GM21360 (cell line): ENCODE measurements around the gene PTK6.

Experiments
- ATAC-seq: cut with Tn5 transposase; IDR thresholded peaks from one replicate; pipeline ENCODE4 v1.9.1; 2021; ENCODE audit warnings: mild to moderate bottlenecking, moderate library complexity; ENCODE audit not compliant: unreplicated experiment

The PTK6 gene

DNA sequence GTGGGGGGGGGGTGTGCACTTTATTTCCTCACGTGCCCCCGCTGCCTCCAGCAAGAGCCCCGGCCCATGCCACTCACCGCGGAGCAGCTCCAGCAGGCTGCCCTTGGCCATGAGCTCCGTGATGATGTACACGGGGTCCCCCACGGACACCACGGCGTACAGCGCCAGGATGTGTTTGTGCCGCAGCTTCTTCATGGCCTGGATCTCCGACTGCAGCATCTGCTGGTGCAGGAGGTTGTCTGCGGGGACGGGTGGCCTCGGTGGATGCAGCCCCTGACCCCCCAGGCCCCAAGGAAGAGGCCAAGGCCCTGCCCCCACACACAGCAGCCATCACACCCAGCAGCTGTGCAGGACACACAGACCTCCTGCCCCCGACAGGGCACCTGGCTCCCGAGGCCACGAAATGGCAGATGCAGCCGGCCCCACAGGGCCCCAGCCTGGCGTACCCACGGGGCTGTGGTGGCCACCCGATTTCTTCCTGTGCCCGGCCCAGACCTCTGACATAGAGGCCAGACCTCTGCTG, 4.7 kb downstream of the PTK6 start:
- no peak for ATAC-seq

DNA sequence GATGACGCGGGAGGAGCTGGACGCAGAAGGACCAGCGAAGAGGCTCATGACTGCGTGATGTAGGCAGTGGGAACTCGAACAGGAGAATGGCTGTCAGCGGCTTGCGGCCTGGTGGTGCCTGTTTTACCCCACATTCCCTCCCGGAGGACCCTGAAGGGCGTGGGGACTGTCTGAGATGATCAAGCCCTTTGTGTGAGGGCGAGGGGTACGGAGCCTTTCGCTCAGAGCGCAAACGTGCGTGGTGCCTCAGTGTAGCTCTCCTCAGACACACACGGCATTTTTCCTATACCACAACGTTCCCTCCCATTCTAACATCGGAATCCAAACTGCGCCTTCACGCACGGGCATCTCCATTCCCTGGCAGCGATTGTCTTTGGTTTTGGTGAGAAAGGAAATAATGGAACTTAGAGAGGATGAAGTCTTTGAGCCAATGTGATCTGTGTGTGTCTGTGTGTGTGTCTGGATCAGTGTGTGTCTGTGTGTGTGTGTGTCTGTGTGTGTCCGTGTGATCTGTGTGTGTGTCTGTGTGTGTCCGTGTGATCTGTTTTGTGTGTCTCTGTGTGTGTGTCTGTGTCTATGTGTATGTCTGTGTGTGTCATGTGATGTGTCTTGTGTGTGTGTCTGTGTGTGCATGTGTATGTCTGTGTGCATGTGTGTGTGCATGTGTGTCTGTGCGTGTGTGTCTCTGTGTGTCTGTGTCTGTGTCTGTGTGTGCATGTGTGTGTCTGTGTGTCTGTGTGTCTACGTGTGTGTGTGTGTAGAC, 5.3 kb downstream of the PTK6 start:
- ATAC-seq, result no peak

DNA sequence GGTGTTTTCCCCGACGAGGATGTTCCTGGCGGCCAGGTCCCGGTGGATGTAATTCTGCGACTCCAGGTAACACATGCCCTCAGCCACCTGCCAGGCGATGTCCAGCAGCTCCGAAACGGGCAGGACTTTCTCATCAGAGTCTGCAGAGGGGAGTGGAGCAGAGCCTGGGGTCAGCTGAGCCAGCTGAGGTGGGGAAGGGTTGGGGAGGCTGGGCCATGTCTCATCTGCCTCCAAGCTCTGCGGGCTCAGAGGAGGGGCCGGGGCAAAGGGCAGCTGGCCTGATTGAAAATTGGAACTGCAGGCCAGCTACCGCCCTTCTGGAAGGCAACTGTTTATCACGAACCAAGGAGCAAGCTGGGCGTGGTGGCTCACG, 6.4 kb downstream of the PTK6 start:
- ATAC-seq, result no peak

DNA sequence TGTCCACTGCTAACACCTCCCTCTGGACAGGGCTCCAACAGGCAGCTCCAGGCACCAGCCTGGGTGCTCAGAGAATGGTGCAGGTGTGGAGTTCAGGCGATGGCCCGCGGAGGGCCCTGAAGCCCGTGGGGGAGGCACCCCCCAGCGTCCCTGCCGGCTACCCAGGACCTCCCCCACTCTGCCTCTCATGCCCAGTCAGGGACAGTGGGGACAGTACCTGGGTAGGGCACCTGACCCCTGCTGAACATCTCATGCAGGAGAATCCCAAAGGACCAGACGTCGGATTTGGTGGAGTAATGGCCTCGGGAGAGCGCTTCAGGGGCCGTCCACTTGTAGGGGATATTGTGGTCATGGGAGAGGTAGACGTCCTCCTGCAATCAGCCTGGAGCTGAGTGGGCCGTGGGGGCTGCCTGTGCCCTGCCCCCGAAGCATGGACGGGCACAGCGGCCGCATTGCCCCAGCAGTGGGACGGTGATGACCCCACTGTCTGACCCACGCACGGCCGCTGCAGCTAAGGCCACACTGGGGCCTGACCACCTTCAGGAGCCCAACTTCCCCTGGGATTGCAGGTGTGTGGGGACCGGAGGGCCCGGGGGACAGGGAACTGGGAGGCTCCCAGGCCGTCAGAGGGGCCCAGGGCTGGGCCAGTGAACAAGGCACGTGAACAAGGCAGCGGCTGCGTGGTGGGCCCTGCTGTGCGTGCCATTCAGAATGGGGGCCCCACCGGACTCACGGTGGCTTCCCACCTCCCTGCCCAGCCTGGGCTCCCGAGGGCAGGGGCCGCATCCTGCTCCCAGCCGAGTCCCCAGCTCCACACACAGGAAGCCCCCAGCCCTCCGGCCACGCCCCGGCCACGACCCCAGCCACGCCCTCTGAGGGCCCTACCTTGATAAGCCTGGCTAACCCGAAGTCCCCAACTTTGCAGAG, 7.1 kb downstream of the PTK6 start:
- ATAC-seq, result no peak

DNA sequence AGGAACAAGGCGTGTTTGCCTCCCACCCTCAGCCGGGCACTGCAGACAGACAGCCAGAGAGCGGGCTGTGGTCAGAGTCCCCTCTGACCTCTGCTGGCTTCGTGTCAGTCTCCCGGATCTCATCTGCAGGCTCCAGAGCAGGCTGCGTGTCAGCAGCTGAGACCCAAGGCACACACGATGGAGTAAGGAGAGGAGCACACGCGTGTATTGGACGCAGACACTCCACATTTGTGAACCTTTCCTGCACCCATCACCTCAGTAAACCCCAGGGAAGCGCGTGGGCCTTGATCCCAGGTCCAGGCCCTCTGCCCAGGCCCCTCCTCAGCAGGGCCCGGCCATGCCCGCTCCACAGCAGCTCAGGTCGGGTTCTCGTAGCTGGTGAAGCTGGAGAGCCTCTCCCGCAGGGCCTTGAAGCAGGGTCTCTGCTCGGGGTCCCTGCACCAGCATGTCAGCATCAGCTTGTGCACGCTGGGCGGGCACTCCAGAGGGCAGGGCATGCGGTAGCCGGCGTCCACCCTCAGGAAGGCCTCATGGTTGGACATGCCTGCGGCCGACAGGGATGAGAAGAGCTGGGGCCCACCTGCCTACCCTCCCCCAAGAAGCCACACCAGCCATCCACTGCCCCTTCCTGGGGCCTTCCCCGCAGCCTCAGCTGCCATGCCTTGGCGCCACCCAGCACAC, 7.9 kb downstream of the PTK6 start:
- ATAC-seq, result no peak

DNA sequence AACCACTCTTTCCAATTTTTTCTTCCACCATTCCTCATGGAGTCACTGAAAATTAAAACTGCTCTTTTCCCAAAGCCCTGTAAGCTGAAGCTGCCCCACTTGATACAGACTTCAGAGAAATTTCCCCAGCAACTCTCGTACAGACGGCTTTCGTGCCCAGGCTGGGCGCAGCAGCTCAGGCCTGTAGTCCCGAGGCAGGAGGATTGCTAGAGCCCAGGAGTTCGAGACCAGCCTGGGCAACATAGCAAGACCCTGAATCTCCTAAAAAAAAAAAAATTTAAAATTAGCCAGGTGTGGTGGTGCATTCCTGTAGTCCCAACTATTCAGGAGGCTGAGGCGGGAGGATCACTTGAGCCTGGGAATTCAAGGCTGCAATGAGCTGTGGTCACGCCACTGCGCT, 10.0 kb downstream of the PTK6 start:
- ATAC-seq, result no peak

DNA sequence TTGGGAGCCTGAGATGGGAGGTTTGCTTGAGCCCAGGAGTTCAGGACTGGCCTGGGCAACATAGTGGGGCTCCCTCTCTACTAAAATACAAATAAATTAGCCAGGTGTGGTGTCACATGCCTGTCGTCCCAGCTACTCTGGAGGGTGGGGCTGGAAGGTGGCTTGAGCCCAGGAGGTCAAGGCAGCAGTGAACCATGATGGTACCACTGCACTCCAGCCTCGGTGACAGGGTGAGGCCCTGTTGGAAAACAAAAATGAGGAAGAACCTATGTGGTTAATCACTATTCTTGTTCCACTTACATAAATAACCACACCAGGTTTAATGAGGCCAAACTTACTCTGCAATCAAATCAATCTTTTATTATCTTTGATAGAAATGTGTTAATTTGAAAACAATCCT, 11.2 kb downstream of the PTK6 start:
- ATAC-seq, result no peak

DNA sequence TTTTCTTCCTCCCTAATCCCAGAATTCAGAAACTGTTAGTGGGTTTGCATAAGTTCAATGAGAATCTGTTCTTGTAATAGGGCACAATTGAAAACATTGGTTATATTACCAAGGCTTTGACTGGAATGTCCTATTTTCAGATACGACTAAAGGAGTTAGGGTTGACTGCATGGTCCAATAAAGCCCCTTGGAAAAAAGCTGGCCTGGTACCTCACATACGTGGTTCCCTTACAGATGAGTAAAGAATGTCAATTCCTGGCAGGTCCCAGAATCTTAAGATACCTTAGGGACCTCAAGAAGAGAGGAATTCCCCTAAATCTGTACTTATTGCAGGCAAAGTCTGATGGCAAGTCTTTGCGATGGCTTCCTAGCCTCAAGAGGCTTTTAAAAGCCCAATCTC, 12.0 kb downstream of the PTK6 start:
- ATAC-seq, result no peak

DNA sequence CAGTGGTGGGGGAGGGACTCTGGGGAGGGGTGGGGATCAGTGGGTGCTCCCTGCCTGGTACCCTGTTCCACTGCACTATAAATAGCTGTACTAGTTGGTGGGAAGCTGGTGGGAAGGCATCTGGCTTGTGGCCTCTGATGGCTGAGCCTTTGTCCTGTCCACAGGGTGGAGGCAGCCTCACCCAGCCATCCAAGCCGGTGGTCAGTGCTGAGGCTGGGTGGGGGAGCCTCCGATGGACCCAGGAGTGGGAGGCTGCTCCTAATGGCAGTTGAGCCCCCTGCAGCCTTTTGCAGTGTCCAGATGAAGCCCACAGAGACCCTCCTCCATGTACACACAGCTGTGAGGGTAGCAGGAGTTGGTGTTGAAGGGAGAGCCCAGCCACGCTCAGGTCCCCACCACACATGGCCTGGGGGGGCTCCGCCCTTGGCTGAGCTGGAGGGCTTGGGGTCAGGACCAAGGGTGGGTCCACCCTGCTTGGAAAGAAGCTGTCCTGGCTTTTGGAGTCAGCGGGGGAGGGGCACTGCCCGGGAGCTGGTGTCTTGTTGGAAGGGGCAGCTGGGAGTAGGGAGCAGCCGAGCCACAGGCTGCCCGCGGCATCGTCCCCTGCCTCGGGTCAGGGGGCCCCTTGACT, 14.1 kb downstream of the PTK6 start:
- ATAC-seq, result no peak

DNA sequence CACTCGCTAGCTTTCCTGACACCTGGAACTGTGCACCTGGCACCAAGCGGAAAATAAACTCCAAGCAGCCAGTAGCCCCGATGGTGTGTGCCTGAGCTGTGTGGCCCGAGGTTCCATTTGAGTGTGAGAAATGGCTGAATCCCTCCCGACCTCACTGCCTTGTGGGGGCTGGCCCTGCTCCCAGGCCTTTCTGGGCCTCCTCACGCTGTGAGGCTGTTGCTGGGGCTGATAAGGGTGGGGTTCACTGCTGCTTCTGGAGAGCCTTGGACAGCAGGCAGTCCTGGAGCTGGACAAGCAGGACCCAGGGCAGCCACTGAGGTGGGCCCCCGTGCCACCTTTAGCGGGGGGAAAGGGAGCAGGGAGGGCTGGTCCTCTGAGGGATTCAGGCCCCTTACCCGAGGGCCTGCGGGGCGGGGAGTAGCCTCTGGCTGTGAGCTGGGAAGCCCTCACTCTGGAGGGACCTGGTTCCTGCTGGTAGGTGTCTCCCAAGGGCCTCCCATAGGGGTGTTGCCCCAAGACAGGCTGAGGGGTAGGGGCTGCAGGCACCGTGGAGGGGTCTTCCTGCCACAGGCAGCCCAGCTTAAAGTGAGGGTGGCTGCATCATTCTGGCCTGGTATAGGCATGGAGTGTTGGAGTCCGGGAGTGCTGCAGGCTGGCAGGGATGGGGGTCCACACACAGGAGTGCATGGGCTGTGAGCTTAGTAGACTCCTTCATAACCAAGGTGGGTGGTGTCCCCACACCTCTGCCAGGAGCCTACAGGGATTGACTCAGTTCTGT, 14.9 kb downstream of the PTK6 start:
- ATAC-seq, result no peak

DNA sequence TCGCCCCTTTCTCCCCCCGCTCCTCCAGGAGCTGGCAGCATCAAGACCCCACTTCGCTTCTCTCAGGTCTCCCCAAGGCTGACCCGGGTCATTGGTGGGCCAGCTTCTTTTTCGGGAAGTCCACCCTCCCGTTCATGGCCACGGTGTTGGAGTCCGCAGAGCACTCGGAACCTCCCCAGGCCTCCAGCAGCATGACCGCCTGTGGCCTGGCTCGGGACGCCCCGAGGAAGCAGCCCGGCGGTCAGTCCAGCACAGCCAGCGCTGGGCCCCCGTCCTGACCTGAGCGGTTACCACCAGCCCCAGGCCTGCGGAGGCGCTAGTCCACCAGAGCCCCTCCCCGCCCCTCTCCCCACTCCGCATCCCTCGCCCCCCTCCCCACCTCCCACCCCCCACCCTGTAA, 15.6 kb downstream of the PTK6 start:
- no peak for ATAC-seq

DNA sequence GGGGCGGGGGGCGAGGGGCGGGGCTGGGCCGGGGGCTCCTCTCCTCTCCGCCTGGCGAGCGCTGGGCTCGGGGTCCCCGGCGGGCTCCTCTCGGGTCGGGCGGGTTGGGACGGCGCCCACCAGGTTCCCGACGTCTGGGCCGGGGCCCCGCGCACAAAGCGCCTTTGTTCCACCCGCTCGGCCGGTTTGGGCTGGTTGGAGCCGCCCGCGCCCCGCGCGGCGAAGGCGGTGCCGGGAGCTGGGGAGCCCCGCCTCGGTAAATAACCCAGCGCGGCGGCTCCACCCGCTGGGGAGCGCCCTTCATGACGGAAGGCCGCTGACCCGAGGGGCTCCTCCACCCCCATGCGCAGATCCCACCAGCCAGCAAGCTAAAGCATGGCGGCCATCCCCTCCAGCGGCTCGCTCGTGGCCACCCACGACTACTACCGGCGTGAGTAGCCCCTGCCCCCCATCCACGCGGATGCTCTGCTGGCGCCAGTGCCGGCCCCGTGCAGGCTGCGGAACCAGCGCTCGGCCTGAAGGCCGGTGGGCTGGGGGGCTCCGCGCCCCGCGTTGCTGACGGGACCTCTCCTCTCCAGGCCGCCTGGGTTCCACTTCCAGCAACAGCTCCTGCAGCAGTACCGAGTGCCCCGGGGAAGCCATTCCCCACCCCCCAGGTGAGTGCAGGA, 16.1 kb downstream of the PTK6 start:
- ATAC-seq, result peak; percentile 33

DNA sequence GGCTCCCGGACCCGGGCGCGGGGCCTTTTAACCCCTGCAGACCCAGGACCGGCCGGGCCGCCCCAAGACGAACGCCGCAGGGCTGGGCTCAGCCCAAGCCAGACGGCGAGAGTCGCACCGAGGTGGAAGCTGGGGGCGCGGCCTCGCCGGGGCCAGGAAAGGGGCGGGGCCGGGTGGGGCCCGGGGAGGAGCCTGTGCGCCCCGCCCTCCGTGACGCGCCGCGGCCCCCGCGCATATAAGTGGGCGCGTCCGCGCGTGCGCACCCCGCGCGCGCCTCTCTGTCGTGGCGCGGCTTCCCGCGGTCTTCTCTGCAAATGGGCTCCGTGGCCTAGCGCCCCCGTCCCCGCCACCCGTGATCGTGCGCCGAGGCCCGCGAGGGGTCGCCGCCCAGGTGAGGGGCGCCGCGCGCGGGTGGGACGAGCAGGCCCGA, 16.7 kb downstream of the PTK6 start, which contains the start of gene PPDPF:
Gene PPDPF (plus strand): TSS at position 262 of the 430 bp plus-strand sequence. CDS start 544 bp downstream, outside the sequence.
- ATAC-seq, result peak; percentile 54

DNA sequence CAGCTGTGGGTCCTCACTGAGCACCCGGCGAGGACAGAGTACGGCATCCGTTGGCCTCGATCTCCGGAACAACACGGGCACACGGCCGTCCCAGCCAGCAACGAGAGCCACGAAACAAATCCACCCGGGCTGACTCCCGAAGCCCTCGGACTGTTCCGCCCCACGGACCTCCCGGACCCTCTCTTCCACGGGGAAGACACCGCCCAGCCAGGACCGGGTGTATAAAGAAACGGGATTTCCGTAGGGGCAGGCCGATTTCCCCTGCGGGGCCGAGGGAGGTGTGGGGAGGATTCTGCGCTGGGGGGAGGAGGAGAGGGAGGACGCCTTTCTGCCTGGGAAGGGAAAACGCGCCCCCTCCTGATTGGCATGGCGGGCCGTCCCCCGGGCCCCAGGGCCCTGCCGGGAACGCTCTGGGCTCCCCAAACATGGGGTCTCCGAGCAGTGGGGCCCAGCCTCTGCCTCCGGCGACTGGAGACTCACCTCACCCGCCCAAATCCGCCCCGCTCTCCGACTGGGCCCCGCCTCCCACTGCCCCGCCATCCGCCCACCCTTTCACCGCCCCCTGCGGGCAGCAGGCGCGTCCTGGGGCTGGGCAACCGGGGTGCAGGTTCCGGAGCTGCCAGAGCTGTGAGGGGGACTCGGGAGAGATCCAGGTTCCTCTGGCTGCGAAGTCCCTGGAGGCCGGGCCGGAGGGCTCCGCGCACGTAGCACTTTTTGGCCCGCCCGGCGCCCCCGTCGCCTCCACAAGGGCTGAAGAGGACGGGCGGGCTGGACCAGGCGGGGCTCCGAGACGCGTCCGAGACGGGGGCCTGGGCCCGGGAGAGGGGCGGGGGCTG, 17.3 kb downstream of the PTK6 start:
- ATAC-seq, result peak; percentile 39

DNA sequence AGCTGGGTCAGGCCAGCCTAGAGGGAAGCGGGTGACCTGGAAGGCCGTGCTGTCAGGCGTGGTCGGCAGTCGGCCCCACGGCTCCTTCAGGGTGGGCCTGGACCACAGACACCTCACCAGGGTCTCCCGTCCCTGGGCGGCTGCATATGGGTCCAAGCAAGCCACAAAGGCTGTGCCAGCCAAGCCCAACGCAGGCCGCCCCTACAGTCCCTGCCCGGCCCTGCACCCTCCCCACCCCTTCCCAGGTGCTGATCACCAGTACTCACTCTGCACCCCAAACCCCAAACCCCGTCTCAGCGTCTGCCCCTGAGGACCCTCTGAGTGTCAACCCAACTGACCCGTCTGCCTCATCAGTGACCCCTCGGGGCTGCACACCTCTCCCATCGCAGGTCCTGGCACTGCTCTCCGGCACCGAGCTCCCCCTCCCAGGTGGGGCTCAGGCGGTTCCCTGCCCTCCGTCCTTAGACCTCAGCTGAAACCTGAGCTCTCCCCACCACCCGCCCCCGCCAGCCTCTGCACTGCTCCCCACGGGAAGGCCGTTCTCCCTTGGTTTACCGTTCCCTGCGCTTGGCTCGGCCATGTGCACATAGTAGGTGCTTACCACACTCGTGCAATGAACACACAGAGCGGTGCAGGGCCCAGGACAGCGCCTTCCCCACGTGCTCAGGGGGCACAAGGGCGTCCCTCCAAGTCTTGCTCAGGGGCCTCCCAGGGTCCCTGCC, 18.1 kb downstream of the PTK6 start:
- ATAC-seq, result no peak

DNA sequence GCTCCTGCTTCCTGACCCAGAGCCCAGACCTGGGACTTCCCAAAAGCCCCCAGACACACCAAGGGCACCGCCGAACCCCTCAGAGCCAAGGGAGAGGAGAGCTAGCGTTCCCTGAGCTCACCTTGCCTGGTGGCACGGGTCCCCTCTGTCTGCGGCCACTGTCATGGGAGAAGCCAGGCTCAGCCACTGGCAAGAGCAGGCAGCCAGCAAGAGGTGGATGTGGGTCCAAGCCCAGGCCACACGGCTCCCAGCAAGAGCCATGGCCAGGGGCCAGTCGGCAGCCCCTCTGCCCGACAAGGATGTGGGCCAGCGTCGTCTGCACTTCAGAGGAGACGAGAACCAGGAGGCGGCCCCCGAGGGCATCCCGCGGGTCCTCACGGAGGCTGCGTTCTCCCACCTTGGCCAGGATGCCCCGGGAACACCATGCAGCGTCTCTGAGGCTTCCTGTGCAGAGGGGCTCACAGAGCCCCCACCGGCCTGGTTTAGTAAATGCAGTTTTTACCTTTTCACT, 18.8 kb downstream of the PTK6 start:
- ATAC-seq, result no peak
